Ishikawa (cell line): Measurements from ENCODE around the gene AURKB.

ENCODE experiments used
- CEBPB ChIP-seq: IDR thresholded peaks from 2 replicates; pipeline ENCODE4 v1.6.1; 2012
- CREB1 ChIP-seq: IDR thresholded peaks from 2 replicates; pipeline ENCODE4 v1.6.1; 2012; ENCODE audit warnings: low read depth
- EGR1 ChIP-seq: IDR thresholded peaks from 2 replicates; pipeline ENCODE4 v1.6.1; 2012
- TAF1 ChIP-seq: IDR thresholded peaks from 2 replicates; pipeline ENCODE4 v1.6.1; 2012; ENCODE audit warnings: low read depth, mild to moderate bottlenecking
- TCF12 ChIP-seq: IDR thresholded peaks from 2 replicates; pipeline ENCODE4 v1.6.1; 2012; ENCODE audit warnings: low read depth
- TEAD4 ChIP-seq: IDR thresholded peaks from 2 replicates; pipeline ENCODE4 v1.6.1; 2012
- ZBTB7A ChIP-seq: IDR thresholded peaks from 2 replicates; pipeline ENCODE4 v1.6.1; 2012; ENCODE audit warnings: low read depth
- TF ChIP-seq, protein P1 (sequence below): IDR thresholded peaks from 2 replicates; pipeline ENCODE4 v1.6.1; 2012; ENCODE audit warnings: low read depth, mild to moderate bottlenecking
- TF ChIP-seq, protein P2 (sequence below): IDR thresholded peaks from 2 replicates; pipeline ENCODE4 v1.6.1; 2012
- TF ChIP-seq, protein P3 (sequence below): IDR thresholded peaks from 2 replicates; pipeline ENCODE4 v1.6.1; 2012

DNA sequence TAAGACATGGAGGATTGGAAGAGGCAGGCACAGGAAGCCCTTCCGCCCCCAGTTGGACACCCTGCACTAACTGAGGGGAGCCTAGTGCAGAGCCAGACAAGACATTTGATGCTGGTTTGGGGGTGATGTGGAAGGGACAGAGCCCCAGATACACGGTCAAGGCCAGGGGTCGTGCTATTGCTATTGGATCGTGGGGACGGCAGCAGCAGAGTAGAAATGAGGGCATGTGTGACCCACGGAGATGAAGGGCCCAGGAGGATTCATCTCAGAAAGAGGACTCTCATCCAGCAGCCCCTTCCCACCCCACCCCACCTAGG is 45.6 kb downstream of the AURKB start:
- TF ChIP-seq TAF1: no peak
- TF ChIP-seq TCF12: no peak
- TF ChIP-seq TEAD4: no peak
- TF ChIP-seq ZBTB7A: no peak
- TF ChIP-seq, protein P1, sequence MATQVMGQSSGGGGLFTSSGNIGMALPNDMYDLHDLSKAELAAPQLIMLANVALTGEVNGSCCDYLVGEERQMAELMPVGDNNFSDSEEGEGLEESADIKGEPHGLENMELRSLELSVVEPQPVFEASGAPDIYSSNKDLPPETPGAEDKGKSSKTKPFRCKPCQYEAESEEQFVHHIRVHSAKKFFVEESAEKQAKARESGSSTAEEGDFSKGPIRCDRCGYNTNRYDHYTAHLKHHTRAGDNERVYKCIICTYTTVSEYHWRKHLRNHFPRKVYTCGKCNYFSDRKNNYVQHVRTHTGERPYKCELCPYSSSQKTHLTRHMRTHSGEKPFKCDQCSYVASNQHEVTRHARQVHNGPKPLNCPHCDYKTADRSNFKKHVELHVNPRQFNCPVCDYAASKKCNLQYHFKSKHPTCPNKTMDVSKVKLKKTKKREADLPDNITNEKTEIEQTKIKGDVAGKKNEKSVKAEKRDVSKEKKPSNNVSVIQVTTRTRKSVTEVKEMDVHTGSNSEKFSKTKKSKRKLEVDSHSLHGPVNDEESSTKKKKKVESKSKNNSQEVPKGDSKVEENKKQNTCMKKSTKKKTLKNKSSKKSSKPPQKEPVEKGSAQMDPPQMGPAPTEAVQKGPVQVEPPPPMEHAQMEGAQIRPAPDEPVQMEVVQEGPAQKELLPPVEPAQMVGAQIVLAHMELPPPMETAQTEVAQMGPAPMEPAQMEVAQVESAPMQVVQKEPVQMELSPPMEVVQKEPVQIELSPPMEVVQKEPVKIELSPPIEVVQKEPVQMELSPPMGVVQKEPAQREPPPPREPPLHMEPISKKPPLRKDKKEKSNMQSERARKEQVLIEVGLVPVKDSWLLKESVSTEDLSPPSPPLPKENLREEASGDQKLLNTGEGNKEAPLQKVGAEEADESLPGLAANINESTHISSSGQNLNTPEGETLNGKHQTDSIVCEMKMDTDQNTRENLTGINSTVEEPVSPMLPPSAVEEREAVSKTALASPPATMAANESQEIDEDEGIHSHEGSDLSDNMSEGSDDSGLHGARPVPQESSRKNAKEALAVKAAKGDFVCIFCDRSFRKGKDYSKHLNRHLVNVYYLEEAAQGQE: no peak
- TF ChIP-seq EGR1: no peak
- TF ChIP-seq, protein P2, sequence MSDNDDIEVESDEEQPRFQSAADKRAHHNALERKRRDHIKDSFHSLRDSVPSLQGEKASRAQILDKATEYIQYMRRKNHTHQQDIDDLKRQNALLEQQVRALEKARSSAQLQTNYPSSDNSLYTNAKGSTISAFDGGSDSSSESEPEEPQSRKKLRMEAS: no peak
- TF ChIP-seq, protein P3, sequence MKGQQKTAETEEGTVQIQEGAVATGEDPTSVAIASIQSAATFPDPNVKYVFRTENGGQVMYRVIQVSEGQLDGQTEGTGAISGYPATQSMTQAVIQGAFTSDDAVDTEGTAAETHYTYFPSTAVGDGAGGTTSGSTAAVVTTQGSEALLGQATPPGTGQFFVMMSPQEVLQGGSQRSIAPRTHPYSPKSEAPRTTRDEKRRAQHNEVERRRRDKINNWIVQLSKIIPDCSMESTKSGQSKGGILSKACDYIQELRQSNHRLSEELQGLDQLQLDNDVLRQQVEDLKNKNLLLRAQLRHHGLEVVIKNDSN: no peak
- no peak for TF ChIP-seq CREB1
- TF ChIP-seq CEBPB: no peak
